ENCODE data around the gene TMEM258.

The TMEM258 gene

DNA sequence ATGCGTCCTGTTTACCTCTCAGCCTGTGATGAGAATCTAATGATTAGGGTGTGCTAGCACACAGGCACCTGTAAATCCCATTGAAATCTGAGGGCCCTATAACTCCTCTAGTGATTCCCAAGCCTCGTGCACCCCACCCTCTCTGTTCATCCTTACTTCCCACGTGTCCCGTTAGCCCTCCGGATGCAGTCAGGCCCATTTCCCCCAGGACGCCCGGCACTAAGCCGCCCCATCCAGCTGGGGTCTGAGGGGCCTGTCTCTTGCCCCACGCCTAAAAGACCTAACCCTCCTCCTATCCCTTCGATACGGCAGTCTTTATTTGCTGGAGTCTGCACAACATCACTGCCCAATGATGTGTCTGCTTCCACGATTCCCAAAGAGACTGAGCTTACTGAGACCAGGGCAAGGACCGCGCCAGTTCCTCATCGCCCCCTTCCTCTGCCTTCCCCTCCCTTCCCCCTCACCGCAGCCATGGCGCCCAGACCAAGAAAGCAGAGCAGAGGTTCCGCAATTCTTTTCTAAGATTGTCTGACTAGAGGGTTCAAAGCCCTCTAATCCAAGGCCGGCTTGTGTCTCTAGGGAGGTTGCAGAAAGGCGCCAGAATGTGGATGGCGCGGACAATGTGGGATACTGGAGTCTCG is 34.7 kb upstream of the TMEM258 start:
- no peak for DNase-seq (ENCODE audit: low spot score)
- peak overlapping the region; percentile 91 for H3K27ac ChIP-seq
- ChIA-PET CTCF (no interaction called here), POLR2A (ENCODE audit: low non-redundant PET) (no interaction called here)
- TF ChIP-seq, protein P1, sequence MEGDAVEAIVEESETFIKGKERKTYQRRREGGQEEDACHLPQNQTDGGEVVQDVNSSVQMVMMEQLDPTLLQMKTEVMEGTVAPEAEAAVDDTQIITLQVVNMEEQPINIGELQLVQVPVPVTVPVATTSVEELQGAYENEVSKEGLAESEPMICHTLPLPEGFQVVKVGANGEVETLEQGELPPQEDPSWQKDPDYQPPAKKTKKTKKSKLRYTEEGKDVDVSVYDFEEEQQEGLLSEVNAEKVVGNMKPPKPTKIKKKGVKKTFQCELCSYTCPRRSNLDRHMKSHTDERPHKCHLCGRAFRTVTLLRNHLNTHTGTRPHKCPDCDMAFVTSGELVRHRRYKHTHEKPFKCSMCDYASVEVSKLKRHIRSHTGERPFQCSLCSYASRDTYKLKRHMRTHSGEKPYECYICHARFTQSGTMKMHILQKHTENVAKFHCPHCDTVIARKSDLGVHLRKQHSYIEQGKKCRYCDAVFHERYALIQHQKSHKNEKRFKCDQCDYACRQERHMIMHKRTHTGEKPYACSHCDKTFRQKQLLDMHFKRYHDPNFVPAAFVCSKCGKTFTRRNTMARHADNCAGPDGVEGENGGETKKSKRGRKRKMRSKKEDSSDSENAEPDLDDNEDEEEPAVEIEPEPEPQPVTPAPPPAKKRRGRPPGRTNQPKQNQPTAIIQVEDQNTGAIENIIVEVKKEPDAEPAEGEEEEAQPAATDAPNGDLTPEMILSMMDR (conservative IDR thresholded peaks at IDR 0.05; ENCODE audit: low read depth) = no peak

DNA sequence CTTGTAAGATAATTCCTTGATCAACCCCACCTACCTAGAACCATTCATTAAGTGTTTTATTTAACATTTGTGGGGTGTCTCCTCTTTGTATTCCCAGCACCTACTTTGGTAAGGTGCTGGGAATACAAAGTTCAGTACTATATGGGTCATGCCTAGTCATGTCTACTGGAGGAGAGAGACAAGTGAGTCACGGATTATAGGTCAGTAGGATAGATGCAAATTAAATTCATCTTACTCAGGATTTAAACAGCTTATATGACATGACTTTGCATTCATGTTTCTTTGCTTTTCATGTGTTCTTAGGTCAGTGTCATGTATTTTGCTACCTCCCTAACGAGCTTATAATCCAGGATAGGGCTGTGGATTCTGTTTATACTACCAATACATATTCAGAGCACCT is 27.8 kb upstream of the TMEM258 start:
- ChIA-PET CTCF (interaction anchor here (0.7 to 1.4 kb wide), 3 partner anchors 79 to 261 kb away, joined by 4 to 5 read pairs (median 4); no protein-coding TSS in a partner anchor), POLR2A (ENCODE audit: low non-redundant PET) (no interaction called here)
- TF ChIP-seq, protein P1 (conservative IDR thresholded peaks at IDR 0.05; ENCODE audit: low read depth) = no peak
- peak; percentile 83 for DNase-seq (ENCODE audit: low spot score)
- H3K27ac ChIP-seq = peak overlapping the region; percentile 94

- ChIA-PET CTCF (interaction anchor here (0.5 to 0.6 kb wide), 3 partner anchors 79 to 944 kb away, joined by 3 to 5 read pairs (median 3); no protein-coding TSS in a partner anchor), POLR2A (ENCODE audit: low non-redundant PET) (no interaction called here)
- no peak for DNase-seq (ENCODE audit: low spot score)
- peak overlapping the region; percentile 97 for H3K27ac ChIP-seq
- TF ChIP-seq, protein P1 (conservative IDR thresholded peaks at IDR 0.05; ENCODE audit: low read depth) = no peak
Measured at GRCh38 chr11:61817471-61818202, 25.2 kb upstream of the TMEM258 start.

DNA sequence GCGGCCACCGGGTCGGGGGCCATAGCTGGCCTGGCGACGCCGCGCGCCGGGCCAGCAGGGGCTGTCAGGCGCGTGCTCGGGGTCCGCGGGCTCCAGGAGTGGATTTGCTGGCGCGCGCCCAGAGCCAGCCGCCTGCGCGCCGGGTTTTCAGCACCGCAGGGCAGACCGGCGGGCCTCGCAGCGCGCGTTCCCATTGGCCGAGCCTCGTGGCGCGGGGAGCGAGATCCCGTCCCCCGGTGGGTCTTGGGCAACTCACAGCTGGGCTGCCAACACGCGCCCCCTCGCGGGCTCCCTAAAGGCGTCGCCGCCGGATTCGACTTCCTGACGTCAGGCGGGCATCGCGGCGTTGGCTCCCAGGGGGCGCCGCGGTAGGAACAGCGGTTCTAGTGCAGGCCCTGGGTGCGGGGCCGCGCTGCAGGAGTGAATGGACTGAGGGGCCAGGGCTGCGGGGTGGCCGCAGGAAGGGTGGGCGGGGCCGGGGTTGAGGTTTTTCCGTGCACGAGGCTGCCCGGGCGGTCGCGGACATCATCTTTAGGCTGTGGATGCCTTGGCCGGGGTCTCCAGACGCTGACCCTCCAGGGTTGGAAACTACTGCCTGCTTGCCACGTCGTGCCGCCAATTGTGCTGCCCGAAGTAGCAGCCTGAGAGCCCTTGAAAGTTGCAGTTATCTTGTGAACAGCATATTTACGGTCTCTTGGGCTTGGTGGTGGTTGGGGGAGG is 24.5 kb upstream of the TMEM258 start, which contains the start of gene FADS1:
Gene FADS1 (minus strand): TSS at position 268 of the 720 bp plus-strand sequence. CDS start 74 bp downstream, at position 194.
- DNase-seq (ENCODE audit: low spot score) = peak; percentile 95
- TF ChIP-seq, protein P1 (conservative IDR thresholded peaks at IDR 0.05; ENCODE audit: low read depth) = peak; percentile 75
- H3K27ac ChIP-seq = peak within 1 kb of the TSS; percentile 97
- POLR2A ChIA-PET (ENCODE audit: low non-redundant PET) = no interaction called here
- CTCF ChIA-PET = interaction anchor here (0.6 to 0.8 kb wide), 2 partner anchors 131 to 381 kb away, joined by 3 read pairs; no protein-coding TSS in a partner anchor

GRCh38 chr11:61815790-61816735 is 23.7 kb upstream of the TMEM258 start:
- H3K27ac ChIP-seq = peak overlapping the region; percentile 97
- CTCF ChIA-PET = interaction anchor here (0.6 to 1.7 kb wide), 3 partner anchors 13 to 816 kb away, joined by 3 to 5 read pairs (median 3); no protein-coding TSS in a partner anchor
- peak; percentile 82 for DNase-seq (ENCODE audit: low spot score)
- POLR2A ChIA-PET (ENCODE audit: low non-redundant PET) = interaction anchor here (0.5 to 1.2 kb wide), 2 partner anchors 24 to 785 kb away, joined by 4 to 8 read pairs; partner anchors contain the start of gene TMEM258
- TF ChIP-seq, protein P1 (conservative IDR thresholded peaks at IDR 0.05; ENCODE audit: low read depth) = no peak

Measured in RWPE1 (cell line).